ENCODE data around the gene ARHGAP31.
"Not testable (repeated sequence)": the region's sequence is repeated elsewhere in the genome, so short reads cannot be mapped to it uniquely, and the experiment has no call there.

The ARHGAP31 gene

GRCh38 chr3:119294696-119295671 is 801 bp downstream of the ARHGAP31 start:
- peak; percentile 84 for DNase-seq

GRCh38 chr3:119295816-119296726 is 1.9 kb downstream of the ARHGAP31 start:
- no peak for DNase-seq

- no peak for DNase-seq
Observed at GRCh38 chr3:119296727-119297122, 2.5 kb downstream of the ARHGAP31 start.

GRCh38 chr3:119297169-119297568 is 3.0 kb downstream of the ARHGAP31 start:
- no peak for DNase-seq

- DNase-seq, result no peak
Observed at GRCh38 chr3:119298565-119298941, 4.4 kb downstream of the ARHGAP31 start.

- DNase-seq, result no peak
Observed at GRCh38 chr3:119300991-119301391, 6.8 kb downstream of the ARHGAP31 start.

- no peak for DNase-seq
Observed at GRCh38 chr3:119301662-119302061, 7.5 kb downstream of the ARHGAP31 start.

- DNase-seq, result no peak
Observed at GRCh38 chr3:119302697-119303551, 8.7 kb downstream of the ARHGAP31 start.

GRCh38 chr3:119304201-119304713 is 10.1 kb downstream of the ARHGAP31 start:
- DNase-seq, result no peak

- no peak for DNase-seq
Observed at GRCh38 chr3:119305286-119305685, 11.1 kb downstream of the ARHGAP31 start.

GRCh38 chr3:119306378-119306777 is 12.2 kb downstream of the ARHGAP31 start:
- DNase-seq, result not testable (repeated sequence)

GRCh38 chr3:119308355-119308754 is 14.2 kb downstream of the ARHGAP31 start:
- DNase-seq, result no peak

GRCh38 chr3:119309591-119309990 is 15.4 kb downstream of the ARHGAP31 start:
- DNase-seq, result no peak

GRCh38 chr3:119310071-119310470 is 15.9 kb downstream of the ARHGAP31 start:
- DNase-seq, result no peak

- no peak for DNase-seq
Observed at GRCh38 chr3:119311081-119311925, 17.1 kb downstream of the ARHGAP31 start.

GRCh38 chr3:119313461-119313860 is 19.3 kb downstream of the ARHGAP31 start:
- no peak for DNase-seq

- no peak for DNase-seq
Observed at GRCh38 chr3:119314821-119315220, 20.6 kb downstream of the ARHGAP31 start.

- DNase-seq, result no peak
Observed at GRCh38 chr3:119315600-119316312, 21.6 kb downstream of the ARHGAP31 start.

- no peak for DNase-seq
Observed at GRCh38 chr3:119316313-119316670, 22.1 kb downstream of the ARHGAP31 start.

GRCh38 chr3:119318876-119319275 is 24.7 kb downstream of the ARHGAP31 start:
- DNase-seq, result no peak

GRCh38 chr3:119319311-119319710 is 25.1 kb downstream of the ARHGAP31 start:
- no peak for DNase-seq

All from activated CD8-positive, alpha-beta memory T cell treated with anti-CD3 and anti-CD28 coated beads for 24 hours (primary cell).